NK-92 treated with Interleukin-12 subunit alpha and Interleukin-12 subunit beta, amount 100 ng/mL, for 24 hours (cell line): ENCODE measurements around the gene FMNL1.
"Not testable (repeated sequence)": the region's sequence is repeated elsewhere in the genome, so short reads cannot be mapped to it uniquely, and the experiment has no call there.

Experiments used
- DNase-seq: peaks from one replicate; lab custom pipeline; 2025; lab: John Stamatoyannopoulos, UW

Gene FMNL1

GRCh38 chr17:45221081-45222013, at the start of gene FMNL1:
FMNL1 (plus strand) TSS chr17:45221885; CDS start chr17:45222125, 240 bp downstream.
- DNase-seq: peak; percentile 69

GRCh38 chr17:45172232-45172540, 49.5 kb upstream of the FMNL1 start:
- no peak for DNase-seq

GRCh38 chr17:45172541-45173286, 49.0 kb upstream of the FMNL1 start:
- peak; percentile 35 for DNase-seq

GRCh38 chr17:45175759-45176115, 45.9 kb upstream of the FMNL1 start:
- DNase-seq: no peak

- no peak for DNase-seq
Observed at GRCh38 chr17:45177563-45177962, 44.1 kb upstream of the FMNL1 start.

GRCh38 chr17:45184144-45184543, 37.5 kb upstream of the FMNL1 start:
- no peak for DNase-seq

- no peak for DNase-seq
Observed at GRCh38 chr17:45186801-45187354, 34.8 kb upstream of the FMNL1 start.

GRCh38 chr17:45189009-45189408, 32.7 kb upstream of the FMNL1 start:
- no peak for DNase-seq

GRCh38 chr17:45190503-45191255, 31.0 kb upstream of the FMNL1 start:
- DNase-seq: no peak

- DNase-seq: no peak
Observed at GRCh38 chr17:45195424-45195823, 26.3 kb upstream of the FMNL1 start.

GRCh38 chr17:45197108-45197507, 24.6 kb upstream of the FMNL1 start:
- no peak for DNase-seq

GRCh38 chr17:45197555-45198334, 23.9 kb upstream of the FMNL1 start:
- DNase-seq: peak; percentile 81

GRCh38 chr17:45200701-45201100, 21.0 kb upstream of the FMNL1 start:
- DNase-seq: no peak

- DNase-seq: no peak
Observed at GRCh38 chr17:45201457-45201856, 20.2 kb upstream of the FMNL1 start.

GRCh38 chr17:45201880-45202279, 19.8 kb upstream of the FMNL1 start:
- not testable (repeated sequence) for DNase-seq

- peak; percentile 49 for DNase-seq
Observed at GRCh38 chr17:45218895-45219661, 2.6 kb upstream of the FMNL1 start.

- DNase-seq: no peak
Observed at GRCh38 chr17:45220079-45220478, 1.6 kb upstream of the FMNL1 start.

GRCh38 chr17:45222014-45222288, 266 bp downstream of the FMNL1 start:
- no peak for DNase-seq

- DNase-seq: peak; percentile 44
Observed at GRCh38 chr17:45222289-45222995, 757 bp downstream of the FMNL1 start.

- no peak for DNase-seq
Observed at GRCh38 chr17:45222996-45223538, 1.4 kb downstream of the FMNL1 start.
